GM12801 (cell line): ENCODE data around the gene MUC5B.

ENCODE experiments used
- CTCF ChIP-seq: IDR thresholded peaks from one replicate; pipeline ENCODE4 v1.5.1; 2011; ENCODE audit warnings: control low read depth; ENCODE audit not compliant: insufficient read length; ENCODE audit errors: extremely low read depth

The MUC5B gene

GRCh38 chr11:1267441-1268100 is 44.7 kb downstream of the MUC5B start:
- TF ChIP-seq CTCF: no peak

DNA sequence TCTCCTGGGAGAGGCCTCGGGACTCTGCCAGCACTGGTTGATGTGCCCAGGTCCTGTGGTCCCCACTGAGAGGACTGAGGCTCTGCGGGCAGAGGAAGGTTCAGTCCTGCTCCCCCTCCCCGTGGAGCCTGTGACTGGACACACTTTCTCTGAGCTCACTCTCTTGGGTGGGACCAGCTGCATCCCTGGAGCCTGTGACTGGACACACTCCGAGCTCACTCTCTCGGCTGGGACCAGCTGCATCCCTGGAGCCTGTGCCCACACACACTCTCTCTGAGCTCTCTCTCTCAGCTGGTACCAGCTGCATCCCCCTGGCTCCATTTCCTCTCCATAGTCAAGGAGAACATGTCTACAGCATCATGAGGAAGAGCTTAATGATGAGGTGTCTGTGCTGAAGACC is 47.1 kb downstream of the MUC5B start:
- no peak for TF ChIP-seq CTCF

DNA sequence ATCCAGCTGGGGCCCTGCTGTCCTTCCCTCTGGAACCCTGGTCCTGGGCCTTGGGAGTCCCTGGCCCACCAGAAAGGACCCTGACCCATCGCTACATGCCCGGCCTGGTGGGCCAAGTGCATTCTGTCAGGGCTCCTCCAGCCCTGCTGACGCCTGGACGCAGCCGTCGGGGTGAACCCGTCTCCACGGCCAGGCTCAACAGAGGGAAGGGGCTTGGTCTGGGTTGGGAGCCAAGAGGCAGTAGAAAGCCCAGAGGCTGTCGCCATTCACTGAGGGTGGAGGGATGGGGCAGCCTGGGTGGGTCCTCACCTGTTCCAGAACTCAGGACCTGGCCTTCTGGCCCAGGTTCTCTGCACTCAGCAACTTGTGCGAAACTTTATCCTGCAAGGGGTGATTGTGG is 47.6 kb downstream of the MUC5B start:
- TF ChIP-seq CTCF: no peak

GRCh38 chr11:1271002-1271401 is 48.1 kb downstream of the MUC5B start:
- TF ChIP-seq CTCF: no peak

DNA sequence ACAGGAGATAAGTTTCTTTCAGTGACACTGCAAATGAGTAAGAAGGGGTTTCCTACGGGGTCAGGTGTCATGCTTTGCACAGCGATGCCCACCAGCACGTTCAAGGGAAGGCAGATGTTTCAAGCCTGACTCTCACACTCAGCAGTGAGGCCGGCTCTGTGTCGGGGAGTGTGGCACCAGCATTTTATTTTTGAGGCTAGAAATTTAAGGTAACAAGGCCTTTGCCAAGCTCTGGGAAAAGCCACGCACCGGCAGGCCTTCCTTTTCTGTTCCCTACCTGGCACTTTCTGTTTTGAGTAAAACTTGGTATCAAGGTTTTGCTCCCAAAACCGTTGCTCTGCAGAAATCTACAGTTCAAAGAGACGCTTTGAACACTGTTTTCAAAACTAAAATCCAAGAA is 48.5 kb downstream of the MUC5B start:
- no peak for TF ChIP-seq CTCF

GRCh38 chr11:1271927-1272326 is 49.1 kb downstream of the MUC5B start:
- TF ChIP-seq CTCF: no peak

DNA sequence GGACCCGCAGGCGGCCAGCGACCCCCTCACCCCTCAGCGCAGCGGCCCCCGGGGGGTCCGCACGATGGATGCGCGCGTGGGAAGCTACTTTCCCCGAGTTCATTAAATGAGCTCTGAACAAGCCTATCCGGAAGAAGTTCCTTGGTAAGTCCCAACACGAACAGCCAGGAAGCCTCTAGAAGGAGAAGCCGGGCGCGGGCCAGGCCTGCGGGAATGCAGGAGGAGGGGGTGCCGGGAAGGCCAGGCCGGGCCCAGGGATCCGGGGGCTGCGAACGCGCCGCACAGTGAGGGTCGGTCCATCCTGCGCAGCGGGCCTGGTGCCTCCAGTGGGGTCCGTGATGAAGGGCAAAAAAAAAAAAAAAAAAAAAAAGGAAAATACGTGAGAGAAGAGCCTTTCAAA is 49.7 kb downstream of the MUC5B start:
- no peak for TF ChIP-seq CTCF
